GM21381 (cell line): ENCODE data around the gene PMFBP1.
A peak's percentile ranks its signal among the peaks of the same experiment; 100 is the strongest.

Source experiments
- ATAC-seq: cut with Tn5 transposase; IDR thresholded peaks from one replicate; pipeline ENCODE4 v1.9.1; 2021; ENCODE audit warnings: mild to moderate bottlenecking, moderate library complexity; ENCODE audit not compliant: unreplicated experiment

Gene PMFBP1

DNA sequence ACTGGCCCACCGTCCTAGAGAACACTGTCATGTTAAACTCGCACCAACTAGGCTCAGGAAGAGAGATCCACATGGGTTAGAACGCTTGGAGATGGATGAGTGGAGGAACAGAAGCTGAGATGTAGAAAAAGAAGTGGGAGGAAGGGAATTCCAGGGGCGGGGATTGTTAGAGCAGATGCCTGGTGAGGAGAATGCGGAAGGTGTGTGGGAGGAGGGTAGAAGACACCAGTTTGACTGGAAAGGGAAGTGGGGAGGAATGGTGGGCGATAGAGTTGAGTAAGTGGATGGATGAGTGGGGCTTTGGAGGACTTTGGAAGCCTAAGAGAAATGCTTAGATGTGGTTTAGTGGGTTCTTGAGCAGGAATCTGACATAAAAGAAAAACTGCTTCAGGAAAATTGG, 40.9 kb downstream of the PMFBP1 start:
- no peak for ATAC-seq

DNA sequence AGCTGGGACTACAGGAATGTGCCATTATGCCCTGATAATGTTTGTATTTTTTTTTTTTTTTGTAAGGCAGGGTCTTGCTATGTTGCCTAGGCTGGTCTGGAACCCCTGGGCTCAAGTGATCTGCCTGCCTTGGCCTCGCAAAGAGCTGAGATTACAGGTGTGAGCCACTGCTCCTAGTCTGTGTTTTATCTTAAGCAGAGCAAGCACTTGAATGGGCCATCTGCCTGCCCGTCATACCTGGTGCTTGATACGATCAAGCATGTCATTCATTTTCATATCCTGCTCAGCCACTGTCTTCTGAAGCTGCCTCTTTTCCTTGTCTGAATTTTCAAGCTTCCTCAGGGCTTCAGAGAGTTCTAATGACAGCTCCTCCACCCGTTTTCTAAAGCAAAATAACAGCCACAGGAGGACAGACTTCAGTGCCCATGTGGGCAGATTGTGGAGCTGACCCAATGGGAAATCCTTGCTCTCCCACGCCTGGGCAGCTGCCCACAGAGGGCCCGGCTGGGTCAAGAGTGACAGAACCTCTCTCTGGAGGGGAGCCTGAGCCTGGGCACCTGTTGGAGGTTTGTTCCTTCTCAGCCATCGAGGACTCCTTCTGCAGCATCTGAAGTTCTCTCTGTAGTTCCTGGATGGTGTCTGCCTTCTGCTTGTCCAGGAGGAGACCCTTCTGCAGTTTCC, 41.8 kb downstream of the PMFBP1 start:
- ATAC-seq, result no peak

DNA sequence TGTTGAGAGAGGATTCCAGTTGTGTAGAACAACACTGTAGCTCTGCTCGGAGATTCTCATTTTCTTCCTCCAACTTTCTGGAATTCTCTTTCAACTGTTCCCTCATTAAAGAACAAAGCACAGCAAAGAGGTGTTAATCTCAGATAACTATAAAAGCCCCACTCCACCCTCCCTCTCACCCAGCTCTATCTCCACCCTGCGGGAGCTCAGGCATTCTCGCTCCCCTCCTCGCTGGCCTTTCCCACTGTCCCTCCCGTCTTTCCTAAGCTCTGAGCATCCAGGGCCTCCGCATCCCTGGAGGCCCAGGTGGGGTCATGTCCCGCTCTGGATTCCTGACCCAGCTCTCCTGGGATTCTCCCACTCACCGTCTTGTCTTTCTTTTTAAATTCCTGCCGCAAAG, 43.3 kb downstream of the PMFBP1 start:
- no peak for ATAC-seq

DNA sequence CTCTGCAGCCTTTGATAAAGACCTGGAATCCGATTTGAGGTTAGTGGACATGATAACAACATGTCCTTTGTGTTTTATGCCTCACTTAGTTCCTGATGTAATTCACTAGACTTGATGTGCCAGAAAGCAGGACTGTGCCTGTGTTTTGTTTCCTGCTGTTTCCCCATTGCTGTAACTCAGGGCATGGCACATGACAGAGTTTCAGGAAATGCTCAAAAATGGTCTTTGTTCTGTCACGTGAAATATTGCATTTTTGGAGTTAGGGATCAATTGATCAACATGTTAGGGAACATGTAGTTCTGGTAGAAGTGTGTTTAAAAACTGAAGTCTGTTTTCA, 45.6 kb downstream of the PMFBP1 start:
- no peak for ATAC-seq

DNA sequence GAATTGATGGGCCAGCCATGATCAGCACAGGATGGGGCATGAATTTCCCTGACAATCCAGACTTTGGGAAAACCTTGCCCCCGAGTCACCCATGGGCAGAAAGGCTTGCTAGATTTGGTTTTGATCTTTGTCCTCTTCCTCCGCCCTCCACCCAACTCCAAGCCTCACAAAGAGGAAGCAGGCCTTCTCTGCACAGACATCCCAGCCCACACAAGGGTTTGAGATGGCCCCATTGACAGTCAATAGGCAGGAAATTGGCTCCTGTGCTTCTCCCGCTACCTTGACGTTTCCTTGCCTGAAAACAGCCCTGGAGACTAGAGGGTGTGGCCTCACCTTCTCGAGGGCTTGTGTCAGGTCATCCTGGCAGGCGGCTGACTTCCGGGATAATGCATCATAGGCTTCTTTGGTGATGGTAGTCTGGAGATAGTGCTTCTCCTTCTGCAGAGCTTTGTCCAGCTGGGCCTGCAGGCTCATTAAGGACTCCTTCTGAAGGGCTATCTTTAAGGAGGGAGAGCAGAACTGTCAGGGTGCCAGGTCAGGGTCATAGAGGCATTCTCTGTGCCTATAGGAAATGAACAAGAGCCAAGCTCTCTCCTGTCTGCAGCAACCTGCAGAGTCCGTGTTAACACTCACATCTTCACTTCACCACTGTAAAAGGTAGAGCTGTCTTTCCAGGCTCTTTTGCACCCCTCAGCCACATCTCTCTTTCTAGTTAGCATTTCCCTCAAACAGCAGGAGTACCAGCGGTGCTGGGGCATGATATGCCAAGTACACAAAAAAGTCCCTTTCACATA, 46.1 kb downstream of the PMFBP1 start:
- ATAC-seq, result no peak

DNA sequence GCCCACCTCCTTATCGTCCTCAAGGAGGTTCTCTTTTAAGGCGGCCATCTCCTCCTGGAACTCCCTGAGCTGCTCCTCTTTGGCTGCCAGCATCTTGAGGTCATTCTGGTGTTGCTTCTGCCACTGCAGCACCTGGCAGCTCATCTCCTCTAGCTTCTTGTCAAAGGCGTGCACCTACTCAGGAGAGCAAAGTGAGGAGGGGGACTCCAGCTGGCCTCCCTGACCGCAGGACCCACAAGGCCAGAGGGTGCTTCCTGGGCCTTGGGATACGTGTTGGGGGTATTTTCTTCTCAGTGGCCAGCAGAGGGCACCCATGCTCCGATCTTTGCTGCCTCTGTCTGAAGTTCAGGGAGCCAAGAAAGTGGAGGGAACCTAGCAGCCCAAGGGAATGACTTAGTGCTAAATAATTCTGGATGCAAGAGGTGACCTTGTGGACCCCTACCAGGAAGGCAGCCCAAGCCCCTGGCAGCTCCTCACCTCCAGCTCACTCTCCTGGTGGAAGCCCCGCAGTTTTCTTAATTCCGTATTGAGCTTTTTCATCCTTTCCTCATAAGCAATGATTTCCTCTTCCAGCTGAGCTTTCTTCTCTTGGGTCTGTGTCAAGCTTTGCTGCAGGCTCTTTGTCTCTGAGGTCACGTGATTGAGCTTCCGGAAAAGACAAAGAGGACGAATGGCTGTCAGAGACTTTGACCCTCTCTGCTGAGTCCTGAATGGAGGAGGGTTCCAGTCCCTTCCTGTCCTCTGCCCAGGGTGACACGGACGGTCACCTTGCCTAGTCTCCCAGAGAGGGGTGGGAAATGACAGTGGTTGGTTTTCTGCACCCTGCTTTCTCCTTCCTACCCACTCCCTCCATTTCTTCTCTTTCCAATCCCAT, 47.0 kb downstream of the PMFBP1 start:
- ATAC-seq, result peak; percentile 65

DNA sequence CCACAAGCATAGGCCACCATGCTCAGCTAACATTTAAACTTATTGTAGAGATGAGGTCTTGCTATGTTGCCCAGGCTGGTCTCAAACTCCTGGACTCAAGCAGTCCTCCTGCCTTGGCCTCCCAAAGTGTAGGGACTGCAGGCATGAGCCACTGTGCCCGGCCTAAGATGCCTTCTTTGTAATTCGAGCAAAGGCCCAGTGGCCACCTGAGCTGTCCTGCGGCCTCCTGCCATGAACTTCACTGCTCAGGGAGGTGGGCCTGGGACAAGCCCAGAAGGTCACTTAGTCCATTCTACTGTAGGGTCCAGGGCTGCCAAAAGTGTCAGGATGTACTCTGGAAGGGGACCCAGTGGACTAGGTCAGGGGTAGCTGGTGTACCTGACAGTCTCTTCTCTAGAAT, 47.8 kb downstream of the PMFBP1 start:
- ATAC-seq, result no peak

DNA sequence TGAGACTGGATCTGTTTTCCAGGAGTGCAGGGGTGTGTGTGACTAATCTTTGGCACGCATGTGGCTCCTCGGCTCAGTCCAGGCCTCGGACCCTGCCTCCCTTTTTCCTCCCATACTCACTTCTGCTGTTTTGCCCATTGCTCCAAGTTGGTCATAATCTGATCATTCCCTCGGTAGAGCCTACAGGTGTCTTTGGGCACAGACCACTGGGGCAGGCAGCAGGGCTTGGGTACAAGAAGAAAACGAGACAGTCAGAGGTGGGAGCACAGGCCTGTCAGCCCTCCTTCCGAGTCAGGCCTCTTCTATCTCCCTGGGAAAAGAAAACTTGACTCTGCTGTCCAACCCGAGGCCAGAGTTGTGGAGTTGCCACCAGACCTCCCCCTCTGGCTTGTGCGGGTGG, 48.5 kb downstream of the PMFBP1 start:
- no peak for ATAC-seq

DNA sequence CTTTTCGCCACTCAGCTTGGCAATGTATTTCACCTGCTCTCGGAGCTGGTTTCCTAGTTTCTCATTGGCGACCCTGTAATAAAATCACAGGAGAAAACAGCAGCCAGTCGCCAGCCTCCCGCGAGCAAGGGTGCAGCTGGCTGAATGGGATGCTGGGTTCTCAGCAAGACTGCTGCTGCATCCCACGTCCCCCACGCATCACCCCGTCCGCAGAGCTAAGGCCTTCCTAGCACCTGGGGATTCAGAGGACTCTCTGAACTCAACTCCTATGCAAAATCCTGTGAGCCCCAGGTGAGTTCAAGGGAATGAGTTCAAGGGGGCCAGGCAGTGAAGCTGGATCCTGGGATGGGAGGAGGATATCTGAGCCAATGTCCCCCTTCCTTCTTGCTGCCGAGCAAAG, 49.0 kb downstream of the PMFBP1 start:
- ATAC-seq, result no peak

DNA sequence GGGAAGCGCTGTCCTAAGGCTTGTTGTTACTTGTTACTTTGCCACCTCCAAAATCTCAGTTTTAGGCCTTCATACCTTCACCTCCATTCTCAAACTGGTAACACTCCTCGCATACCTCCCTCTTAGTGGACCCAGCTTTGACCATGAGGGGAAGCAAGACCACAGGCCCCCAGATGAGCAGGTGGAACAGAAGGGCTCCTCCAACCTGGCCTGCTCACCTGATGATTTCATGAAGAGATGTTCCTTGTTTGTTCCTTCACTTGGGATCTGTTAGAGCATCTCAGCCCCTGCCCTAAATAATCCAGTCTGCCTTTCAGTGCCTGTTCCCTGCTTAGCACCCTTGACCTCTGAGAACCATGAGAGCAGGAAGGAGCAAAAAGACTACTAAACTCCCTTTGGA, 49.6 kb downstream of the PMFBP1 start:
- no peak for ATAC-seq

DNA sequence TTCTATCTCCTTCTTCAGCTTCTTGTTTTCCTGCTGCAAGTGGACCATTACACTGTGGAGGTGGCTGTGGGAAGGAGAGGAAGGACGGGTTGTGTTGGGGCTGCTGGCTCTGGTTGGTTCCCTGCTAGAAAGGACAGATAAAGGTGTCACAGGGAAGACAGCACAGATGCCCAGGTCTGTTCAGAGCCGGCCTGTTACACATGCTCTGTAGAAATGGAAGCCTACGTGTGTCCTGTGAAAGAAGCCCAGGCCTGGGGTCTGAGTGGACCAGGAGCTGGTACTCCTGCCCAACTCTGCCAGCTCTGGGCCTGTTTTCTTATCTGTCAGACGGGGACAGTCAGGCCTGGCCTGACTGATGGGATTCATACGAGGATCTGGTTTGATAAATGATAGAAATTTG, 51.9 kb downstream of the PMFBP1 start:
- no peak for ATAC-seq

DNA sequence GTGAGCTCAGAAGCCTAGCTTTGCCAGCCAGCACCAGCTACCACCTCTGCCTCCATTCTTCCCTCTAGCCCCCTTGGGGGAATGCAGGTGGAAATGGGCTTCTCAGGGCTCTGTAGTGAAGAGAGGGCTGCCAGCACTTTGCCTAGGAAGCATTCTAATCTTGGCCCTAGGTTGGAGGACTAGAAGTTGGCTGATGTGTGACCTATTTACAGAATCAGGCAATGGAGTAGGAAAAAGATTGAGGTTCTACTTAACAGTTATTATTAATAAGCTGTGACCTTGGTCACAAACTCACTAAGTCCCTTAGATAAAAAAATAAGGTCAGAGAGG, 58.4 kb downstream of the PMFBP1 start:
- no peak for ATAC-seq

DNA sequence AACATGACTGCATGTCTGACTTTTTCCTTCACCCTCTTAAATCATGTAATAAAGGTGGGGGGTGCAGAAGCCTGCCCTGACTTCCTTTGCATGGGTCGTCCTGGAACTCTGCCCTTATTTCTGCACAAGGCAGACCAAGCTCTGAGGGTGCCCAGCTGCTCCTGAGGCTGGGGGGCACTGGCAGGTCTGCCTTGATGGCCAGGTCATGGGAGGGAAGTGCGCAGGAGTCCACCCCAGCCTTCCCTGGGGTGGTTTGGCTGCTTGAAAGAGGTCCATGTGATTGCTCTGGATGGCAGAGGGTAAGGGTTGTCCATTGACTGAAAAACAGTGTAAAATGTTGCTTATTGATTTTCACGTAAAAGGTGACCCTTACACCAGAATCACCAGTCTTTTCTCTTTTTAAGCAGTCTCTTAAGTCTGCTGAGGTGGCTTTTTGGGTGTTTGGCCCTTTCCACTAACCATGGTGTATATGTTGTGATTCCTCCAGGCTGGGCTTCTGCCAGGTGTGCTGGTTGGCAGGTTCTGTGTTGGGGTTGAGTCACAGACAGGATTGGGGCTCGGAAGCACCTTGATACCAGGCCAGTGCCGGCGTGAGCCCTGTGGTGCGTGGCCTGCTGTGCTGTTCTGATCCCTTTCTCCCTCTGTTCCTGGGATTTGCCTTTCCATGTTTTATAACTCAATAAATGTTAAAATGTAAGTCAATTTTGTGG, 58.9 kb downstream of the PMFBP1 start:
- no peak for ATAC-seq

DNA sequence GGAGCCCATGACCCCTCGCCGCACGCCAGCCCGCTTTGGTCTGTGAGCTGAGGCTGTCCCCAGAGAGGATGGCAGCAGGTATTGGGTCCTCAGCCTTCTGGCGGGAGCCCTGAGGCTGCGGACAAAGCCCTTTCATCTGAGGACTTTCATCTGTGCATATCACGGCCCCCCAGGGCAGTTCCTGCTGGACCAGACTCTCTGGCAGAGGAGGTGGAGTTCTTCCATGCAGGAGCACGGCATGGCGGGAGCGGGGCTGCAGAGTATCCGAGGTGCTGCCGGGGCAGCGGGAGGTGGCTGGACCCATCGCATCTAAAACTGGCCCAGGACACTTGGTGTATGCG, 59.5 kb downstream of the PMFBP1 start:
- no peak for ATAC-seq

DNA sequence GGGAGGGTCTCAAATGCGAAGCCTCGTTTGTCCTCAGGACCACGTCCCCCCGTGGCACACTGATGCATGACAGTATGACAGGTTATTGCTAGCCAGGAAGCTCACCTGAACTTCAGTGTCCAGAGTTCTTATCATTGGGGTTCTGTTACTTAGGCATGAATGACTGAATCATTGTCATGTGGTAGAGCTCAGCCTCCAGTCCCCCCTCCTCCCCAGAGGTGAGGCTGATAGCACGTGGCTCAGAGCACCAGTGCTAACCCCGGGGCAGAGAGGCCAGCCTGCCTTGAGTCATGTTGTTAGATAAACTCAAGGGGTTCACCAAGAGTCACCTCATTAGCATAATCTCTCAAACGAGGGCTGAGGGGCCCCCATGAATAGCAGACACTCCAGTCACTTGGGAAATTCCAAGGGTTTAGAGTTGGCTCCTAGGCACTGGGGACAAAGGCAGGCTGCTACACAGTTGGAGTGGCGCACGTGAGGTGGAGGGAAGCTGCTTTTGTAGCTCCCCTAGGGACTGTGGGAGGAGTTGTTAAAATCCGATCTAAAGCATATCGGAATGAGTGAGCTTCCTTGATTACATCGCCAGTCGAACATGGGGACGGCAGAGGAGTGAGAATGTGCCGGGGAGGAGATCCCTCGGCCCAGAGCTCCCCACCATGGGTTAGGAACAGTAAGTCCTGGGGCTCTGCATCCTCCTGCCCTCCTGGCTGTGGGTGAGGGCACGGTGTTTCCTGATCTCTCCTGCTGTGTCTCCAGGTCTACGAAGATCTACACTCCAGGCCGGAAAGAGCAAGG, 60.1 kb downstream of the PMFBP1 start:
- no peak for ATAC-seq

DNA sequence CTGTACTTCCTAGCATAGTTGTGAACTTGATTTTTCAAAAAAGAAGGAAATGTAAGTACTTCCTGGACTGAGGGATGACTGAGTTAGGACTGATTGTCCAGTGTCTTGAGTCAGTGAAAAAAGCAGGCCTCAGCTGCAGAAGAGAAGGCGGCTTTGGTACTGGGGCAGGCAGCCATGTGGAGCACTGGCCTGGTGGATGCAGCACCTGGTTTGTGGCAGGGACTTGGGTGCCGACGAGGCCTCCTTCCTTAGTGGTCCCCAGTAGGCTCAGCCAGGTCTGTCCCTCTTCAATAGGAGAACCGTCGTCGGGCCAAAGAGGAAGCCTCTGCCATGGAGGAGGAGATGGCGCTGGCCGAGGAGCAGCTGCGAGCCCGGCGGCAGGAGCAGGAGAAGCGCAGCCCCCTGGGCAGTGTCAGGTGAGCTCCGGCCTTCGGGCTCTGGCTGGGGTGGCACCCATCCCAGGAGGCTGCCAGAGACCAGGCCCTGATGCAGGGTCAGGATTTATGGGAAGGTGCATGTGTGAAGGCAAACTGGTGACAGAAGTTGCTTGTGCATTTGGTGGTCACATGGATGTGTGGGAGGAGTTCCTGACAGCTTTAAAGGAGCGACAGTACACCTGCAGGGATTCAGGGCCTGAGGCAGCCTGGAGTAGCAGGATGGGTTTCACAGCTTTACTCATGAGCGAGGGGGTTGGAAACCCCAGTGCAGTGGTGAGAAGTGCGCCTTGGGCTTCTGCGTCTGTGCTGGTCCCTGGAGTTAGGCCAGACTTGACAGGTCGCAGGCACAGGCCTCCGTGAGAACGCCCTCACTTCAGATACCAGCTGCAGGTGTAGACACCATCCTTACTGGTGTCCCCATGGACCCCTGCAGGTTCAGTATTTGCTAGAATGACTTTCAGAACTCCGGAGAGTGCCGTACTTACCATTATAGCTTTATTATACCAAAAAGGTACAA, 61.0 kb downstream of the PMFBP1 start:
- no peak for ATAC-seq

DNA sequence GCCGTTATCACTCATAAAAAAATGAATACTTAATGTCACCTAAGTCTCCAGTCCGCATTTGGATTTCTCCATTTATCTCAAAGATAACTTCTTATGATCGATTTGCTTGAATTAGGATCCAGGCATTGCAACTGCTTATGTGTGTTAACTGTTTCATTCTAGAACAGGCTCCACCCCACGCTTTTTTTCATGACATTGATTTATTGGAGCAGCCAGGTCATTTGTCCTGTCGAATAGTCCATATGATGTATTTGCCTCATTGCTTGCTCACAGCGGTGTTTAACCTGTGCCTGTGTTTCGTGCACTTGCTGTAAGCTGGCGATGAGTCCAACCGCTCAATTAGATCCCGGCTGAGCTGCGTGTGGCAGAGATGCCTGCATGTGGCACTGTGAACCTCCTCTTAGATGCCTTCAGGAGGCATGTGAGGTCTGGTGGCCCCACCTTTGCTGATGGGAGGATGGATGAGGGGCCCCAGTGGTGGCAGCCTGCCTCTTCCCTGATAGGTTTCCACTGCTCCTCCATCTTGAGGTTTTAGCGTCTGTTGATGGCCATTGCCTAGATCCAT, 61.9 kb downstream of the PMFBP1 start:
- no peak for ATAC-seq

DNA sequence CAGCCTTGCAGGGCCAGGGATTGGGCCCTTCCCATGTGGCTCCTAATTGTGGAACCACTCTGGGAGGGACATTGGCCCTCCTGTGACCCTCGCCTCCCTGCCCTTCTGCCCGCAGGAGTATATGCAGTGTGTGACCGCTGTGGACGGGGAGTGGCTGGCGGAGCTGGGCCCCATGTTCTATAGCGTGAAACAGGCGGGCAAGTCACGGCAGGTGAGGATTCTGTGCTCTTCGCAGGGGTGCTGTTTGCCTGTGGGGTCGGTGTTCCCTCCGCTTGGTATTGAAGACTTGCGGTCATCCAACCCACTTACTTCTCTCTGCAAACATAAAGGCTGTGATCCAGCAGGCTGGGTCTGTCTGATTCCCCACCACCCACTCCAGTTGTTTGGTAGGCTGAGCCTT, 62.7 kb downstream of the PMFBP1 start:
- ATAC-seq, result no peak
